Activated T-cell treated with anti-CD3 and anti-CD28 coated beads, Interleukin-2, amount 50 U/mL, for 1 hour (primary cell): ENCODE results near the gene SCN11A.
"Not testable (repeated sequence)": the region's sequence is repeated elsewhere in the genome, so short reads cannot be mapped to it uniquely, and the experiment has no call there.

Source experiments
- DNase-seq: peaks from one replicate; pipeline ENCODE4 v3.0.0-alpha.2; 2020

SCN11A gene

GRCh38 chr3:39064646-39065045, 12.9 kb upstream of the SCN11A start:
- DNase-seq: no peak

- no peak for DNase-seq
Observed at GRCh38 chr3:39063143-39063542, 11.4 kb upstream of the SCN11A start.

GRCh38 chr3:39062180-39062579, 10.4 kb upstream of the SCN11A start:
- DNase-seq: no peak

- DNase-seq: not testable (repeated sequence)
Observed at GRCh38 chr3:39061228-39061627, 9.5 kb upstream of the SCN11A start.

DNA sequence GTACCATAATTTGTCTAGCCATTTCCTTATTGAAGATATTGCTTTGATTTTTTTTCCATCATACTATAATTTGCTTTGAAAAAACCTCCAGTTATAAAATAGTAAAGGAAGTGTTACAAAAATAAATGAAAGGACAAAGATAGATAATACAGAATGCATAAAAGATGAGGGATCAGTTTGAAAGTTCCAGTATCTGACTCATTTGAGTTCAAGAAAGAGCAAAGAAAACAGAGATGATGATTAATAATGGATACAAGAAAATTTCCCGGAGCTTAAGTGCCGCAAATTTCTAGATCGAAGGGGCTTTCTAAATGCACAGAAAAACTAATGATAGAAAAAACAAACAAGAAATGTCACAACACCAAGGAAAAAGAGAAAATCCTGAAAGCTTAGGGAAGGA, 4.4 kb upstream of the SCN11A start:
- no peak for DNase-seq

GRCh38 chr3:39053696-39054095, 2.0 kb upstream of the SCN11A start:
- no peak for DNase-seq

DNA sequence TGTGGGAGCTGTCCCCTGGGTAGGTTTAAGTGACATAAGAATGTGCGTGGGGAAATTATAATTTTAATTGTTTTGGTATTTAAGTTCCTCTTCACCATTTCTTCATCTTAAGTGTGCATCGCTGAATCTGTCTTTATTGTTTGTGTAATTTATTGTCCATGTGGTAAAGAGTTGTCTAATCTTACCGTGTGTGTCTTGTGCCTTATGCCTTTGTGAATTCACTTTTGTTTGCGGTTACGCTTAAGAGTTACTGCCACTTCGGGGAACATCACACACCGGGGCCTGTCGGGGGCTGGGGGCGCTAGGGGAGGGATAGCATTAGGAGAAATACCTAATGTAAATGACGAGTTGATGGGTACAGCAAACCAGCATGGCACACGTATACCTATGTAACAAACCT, 839 bp upstream of the SCN11A start:
- DNase-seq: no peak

GRCh38 chr3:39050029-39050428, 1.7 kb downstream of the SCN11A start:
- no peak for DNase-seq

GRCh38 chr3:39038165-39038564, 13.6 kb downstream of the SCN11A start:
- DNase-seq: no peak

- no peak for DNase-seq
Observed at GRCh38 chr3:39029556-39029955, 22.2 kb downstream of the SCN11A start.

GRCh38 chr3:39028546-39028945, 23.2 kb downstream of the SCN11A start:
- no peak for DNase-seq

DNA sequence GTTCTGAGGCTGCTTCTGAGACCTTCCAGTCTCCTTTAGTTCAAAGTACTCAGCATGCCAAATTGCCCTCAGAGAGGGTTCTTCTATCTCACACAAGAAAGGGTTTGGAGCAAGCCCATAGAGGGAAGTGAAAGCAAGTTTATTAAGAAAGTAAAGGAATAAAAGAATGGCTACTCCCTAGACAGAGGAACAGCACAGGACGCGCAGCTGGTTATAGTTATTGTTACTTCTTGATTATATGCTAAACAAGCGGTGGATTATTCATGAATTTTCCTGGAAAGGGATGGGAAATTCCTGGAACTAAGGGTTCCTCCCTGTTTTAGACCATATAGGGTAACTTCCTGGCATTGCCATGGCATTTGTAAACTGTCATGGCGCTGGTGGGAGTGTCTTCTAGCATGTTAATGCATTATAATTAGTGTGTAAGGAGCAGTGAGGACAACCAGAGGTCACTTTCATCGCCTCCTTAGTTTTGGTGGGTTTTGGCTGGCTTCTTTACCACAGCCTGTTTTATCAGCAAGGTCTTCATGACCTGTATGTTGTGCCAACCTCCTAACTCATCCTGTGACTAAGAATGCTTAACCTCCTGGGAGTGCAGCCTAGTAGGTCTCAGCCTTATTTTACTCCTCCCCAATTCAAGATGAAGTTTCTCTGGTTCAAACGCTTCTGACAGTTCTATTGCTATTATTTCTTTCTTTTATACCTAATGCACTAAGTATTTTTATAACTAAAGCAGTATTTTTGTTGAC, 26.3 kb downstream of the SCN11A start:
- no peak for DNase-seq

GRCh38 chr3:39024497-39024896, 27.2 kb downstream of the SCN11A start:
- DNase-seq: no peak

GRCh38 chr3:39022286-39022630, 29.5 kb downstream of the SCN11A start:
- DNase-seq: no peak

DNA sequence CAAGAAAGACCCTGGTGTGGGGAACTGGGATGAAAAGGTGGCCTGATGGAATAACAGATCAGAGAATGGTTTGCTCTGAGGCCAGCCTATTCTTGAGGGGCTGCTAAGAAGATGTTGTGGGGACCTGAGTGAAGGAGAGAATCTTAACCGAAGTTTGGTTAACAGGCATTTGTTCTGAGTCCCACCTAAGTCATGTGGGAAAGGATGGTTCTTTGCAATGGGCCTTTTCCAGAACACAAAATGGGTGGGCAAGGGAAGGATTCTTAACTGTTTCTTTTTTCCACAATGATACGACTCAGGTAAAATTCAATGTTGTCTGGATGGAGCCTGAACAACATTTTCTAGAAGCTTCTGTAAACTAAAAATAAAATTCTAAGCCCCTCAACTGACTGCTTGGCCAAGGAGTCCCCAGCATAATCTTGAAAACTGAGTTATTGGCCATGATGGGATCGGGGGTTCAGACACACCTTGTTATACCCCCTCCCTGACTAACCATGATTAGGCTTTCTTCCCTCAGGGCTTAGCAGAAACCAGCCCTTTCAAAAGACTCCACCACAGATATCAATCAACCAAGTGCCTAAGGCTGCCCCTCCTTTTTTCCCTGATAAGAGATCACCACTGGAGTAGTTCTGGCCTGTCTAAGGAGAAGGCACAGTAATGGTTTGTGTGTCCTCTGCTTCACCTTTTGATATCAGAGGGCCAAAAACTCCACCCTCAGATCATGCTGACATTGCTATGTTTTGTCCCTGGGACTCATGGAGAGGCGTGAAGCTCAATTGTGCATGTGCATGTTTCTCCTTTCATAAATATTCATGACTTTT, 30.1 kb downstream of the SCN11A start:
- no peak for DNase-seq

DNA sequence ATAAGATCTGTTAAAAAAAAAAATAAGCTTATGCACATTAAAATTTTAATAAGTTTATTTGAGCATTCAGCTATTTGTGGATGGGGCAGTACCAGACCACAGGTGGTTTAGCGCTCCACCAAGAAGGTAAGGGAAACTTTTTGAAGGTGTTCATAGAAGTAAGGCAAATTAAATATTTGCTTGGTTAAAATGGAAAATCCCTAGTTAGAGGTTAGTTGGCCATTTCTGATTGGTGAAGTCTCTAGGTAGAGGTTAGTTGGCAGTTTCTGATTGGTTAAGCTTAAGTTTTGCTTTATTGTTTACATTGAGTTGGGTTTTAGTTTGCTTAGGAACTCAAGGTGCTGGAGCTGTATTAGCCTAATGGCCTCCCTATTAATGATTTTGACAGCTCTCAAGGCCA, 30.7 kb downstream of the SCN11A start:
- DNase-seq: no peak

GRCh38 chr3:39019299-39019698, 32.4 kb downstream of the SCN11A start:
- DNase-seq: no peak

- no peak for DNase-seq
Observed at GRCh38 chr3:39015418-39015817, 36.3 kb downstream of the SCN11A start.

DNA sequence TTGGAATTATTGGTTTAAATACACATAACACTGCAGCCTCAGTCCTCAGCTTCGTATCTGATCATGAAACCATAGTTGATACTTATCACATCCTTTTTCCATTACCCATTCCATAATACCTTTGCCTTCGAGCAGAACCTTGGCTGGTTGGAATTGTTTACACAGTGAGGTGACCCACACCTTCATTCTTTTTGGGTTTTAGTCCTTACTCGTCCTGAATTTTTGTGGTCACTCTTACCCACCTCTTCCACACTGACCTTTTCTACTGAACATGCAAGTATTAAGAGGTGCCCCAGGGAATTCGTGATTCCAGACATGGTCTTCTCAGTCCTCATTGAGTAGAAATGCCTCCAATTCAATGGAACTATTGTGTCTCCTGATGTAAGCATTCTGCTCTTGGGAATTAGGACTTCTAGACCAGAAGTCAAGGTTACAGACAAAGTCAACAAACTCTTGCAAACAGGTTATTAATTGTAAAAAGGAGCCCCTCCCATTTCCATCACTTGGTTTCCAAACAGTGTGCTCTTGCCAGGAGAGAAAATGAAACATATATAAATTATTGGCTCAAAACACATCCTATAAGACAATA, 37.7 kb downstream of the SCN11A start:
- DNase-seq: no peak

DNA sequence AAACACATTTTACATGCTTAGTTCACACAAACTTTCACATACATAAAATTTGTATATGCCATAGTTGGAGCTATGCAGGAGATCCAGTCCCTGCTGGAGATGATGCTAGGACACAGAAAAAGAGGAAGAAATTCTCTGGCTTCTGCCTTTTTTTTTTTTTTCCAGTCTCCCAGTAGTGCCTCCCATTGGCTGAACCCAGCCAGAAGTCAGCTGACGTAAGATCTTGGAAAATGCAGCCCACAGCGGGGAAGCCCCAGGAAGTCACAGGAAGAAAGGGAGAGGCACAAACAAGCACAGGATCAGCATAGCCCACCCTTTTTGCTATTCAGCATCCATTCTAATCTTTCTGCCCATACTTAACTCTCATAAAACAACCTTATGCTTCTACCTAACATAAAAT, 38.5 kb downstream of the SCN11A start:
- no peak for DNase-seq

GRCh38 chr3:39011191-39011736, 40.5 kb downstream of the SCN11A start:
- DNase-seq: no peak

- no peak for DNase-seq
Observed at GRCh38 chr3:39005295-39005694, 46.4 kb downstream of the SCN11A start.
